ENCODE results near the gene FAT1. TPM values are rescaled to one million over a fixed set of nuclear protein-coding genes. Genes with fewer than 3 reads are reported as not detected.

Gene FAT1
- total and polyA plus RNA-seq, 2 donors (not counting 1 experiment from before 2014, with no cell fraction given) = 0.07 to 0.15 TPM

DNA sequence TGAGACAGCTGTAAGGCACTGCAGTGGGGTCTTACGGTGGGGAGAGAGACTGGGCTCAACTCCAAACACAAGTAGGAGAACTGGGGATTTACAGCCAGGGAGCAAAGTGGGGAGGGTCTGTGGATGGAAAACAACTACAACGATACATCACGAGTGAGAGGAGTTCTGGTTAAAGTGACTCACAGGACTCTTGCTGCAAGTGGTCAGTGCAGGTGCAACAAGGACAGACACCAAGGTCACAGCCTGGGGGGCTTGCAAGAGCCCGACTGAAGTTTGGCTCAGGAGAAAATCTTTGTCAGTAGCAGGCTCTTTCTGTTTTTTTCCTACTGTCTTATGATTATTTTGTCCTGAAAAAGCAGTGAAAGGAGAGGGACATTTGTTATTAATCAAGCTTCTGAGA, 10.1 kb upstream of the FAT1 start:
- H3K9me3 Mint-ChIP-seq (ENCODE audit: insufficient read depth) = no peaks in the 10 kb centered on the region
- H3K27me3 ChIP-seq (replicated peaks in 1 of 4; ENCODE audit: control extremely low read depth in 1 of 4, control insufficient read depth in 3 of 4, insufficient read depth in 4 of 4, low read length in 3 of 4) = peaks cover 0 to 2% (median 0%) of the 10 kb centered on the region in 4 experiments

GRCh38 chr4:186730621-186731020, 7.0 kb upstream of the FAT1 start:
- Histone ChIP-seq H3K4me1 (ENCODE audit: control insufficient read depth in 2 of 2, insufficient read depth in 2 of 2, low read length in 2 of 2) (no peaks in the 10 kb centered on the region), H3K27me3 (replicated peaks in 1 of 4; ENCODE audit: control extremely low read depth in 1 of 4, control insufficient read depth in 3 of 4, insufficient read depth in 4 of 4, low read length in 3 of 4) (peaks cover 0 to 22% (median 10%) of the 10 kb centered on the region in 4 experiments), H3K4me3 (ENCODE audit: control extremely low read depth in 1 of 5, extremely low read depth in 1 of 5, insufficient read depth in 1 of 5, low read depth in 2 of 5, low read length in 4 of 5) (no peak overlapping the region), H2AFZ (ENCODE audit: insufficient read depth, low read depth, low read length, poor library complexity, severe bottlenecking) (no peak overlapping the region), H3K79me2 (ENCODE audit: control insufficient read depth, insufficient read depth, low read length) (no peaks in the 10 kb centered on the region), H3K9me3 (ENCODE audit: control extremely low read depth in 1 of 3, control insufficient read depth in 2 of 3, insufficient read depth in 1 of 3, low read length in 2 of 3) (peaks cover 0 to 9% (median 0%) of the 10 kb centered on the region in 3 donors), H3K4me2 (replicated peaks; ENCODE audit: low read depth, low read length, poor library complexity, severe bottlenecking) (no peak overlapping the region), H3K27ac (ENCODE audit: low read length in 2 of 2) (no peak overlapping the region), H3K36me3 (replicated peaks in 1 of 2; ENCODE audit: control extremely low read depth in 1 of 2, control insufficient read depth in 1 of 2, extremely low read depth in 1 of 2, insufficient read depth in 2 of 2, low read length in 1 of 2) (no peaks in the 10 kb centered on the region), H3K9ac (ENCODE audit: low read length) (no peak overlapping the region), H4K20me1 (ENCODE audit: control insufficient read depth, insufficient read depth, low read length, poor library complexity, severe bottlenecking) (no peaks in the 10 kb centered on the region)
- POLR2A ChIA-PET = no interaction called here
- no peak for TF ChIP-seq EZH2 (IDR thresholded peaks at IDR 0.05; ENCODE audit: borderline replicate concordance, insufficient read depth, low read depth, low read length, poor library complexity, severe bottlenecking)
- no peak for TF ChIP-seq CTCF (IDR thresholded peaks at IDR 0.05)
- no peak for ATAC-seq (ENCODE audit: low read depth)
- CTCF ChIA-PET = no interaction called here
- Mint-ChIP-seq H3K4me1 (peaks cover 5% of the 10 kb centered on the region), H3K27me3 (peaks cover 25% of the 10 kb centered on the region), H3K9me3 (ENCODE audit: insufficient read depth) (no peaks in the 10 kb centered on the region), H3K4me3 (no peak overlapping the region), H3K27ac (no peak overlapping the region)
- DNase-seq = no peak
- WGBS (ENCODE audit: insufficient coverage) = 91% methylated on average over 3 of the region's 5 CpGs
- intact Hi-C loops (cut with micrococcal nuclease) = no loop called here

More for the DNA sequence above, 10.1 kb upstream of the FAT1 start:
- Histone ChIP-seq H3K9ac (ENCODE audit: low read length) (no peak overlapping the region), H2AFZ (ENCODE audit: insufficient read depth, low read depth, low read length, poor library complexity, severe bottlenecking) (no peak overlapping the region), H3K9me3 (ENCODE audit: control extremely low read depth in 1 of 3, control insufficient read depth in 2 of 3, insufficient read depth in 1 of 3, low read length in 2 of 3) (no peaks in the 10 kb centered on the region), H4K20me1 (ENCODE audit: control insufficient read depth, insufficient read depth, low read length, poor library complexity, severe bottlenecking) (no peaks in the 10 kb centered on the region), H3K27ac (ENCODE audit: low read length in 2 of 2) (no peak overlapping the region), H3K79me2 (ENCODE audit: control insufficient read depth, insufficient read depth, low read length) (no peaks in the 10 kb centered on the region), H3K4me1 (ENCODE audit: control insufficient read depth in 2 of 2, insufficient read depth in 2 of 2, low read length in 2 of 2) (no peaks in the 10 kb centered on the region), H3K4me2 (replicated peaks; ENCODE audit: low read depth, low read length, poor library complexity, severe bottlenecking) (no peak overlapping the region), H3K36me3 (replicated peaks in 1 of 2; ENCODE audit: control extremely low read depth in 1 of 2, control insufficient read depth in 1 of 2, extremely low read depth in 1 of 2, insufficient read depth in 2 of 2, low read length in 1 of 2) (no peaks in the 10 kb centered on the region), H3K4me3 (ENCODE audit: control extremely low read depth in 1 of 5, extremely low read depth in 1 of 5, insufficient read depth in 1 of 5, low read depth in 2 of 5, low read length in 4 of 5) (no peak overlapping the region)
- no peak overlapping the region for H3K27ac Mint-ChIP-seq
- WGBS (ENCODE audit: insufficient coverage) = 90% methylated on average over 4 of the region's 4 CpGs
- no peak for ATAC-seq (ENCODE audit: low read depth)
- DNase-seq = no peak
- TF ChIP-seq EZH2 (IDR thresholded peaks at IDR 0.05; ENCODE audit: borderline replicate concordance, insufficient read depth, low read depth, low read length, poor library complexity, severe bottlenecking) (no peak), CTCF (IDR thresholded peaks at IDR 0.05) (no peak)
- intact Hi-C loops (cut with micrococcal nuclease) = no loop called here
- POLR2A ChIA-PET = no interaction called here
- CTCF ChIA-PET = no interaction called here
- H3K4me1 Mint-ChIP-seq = no peaks in the 10 kb centered on the region
- H3K4me3 Mint-ChIP-seq = no peak overlapping the region
- H3K27me3 Mint-ChIP-seq = peaks cover 2% of the 10 kb centered on the region
